A549 treated with AZD9567 at 1 μM for 4 hours (cell line): ENCODE measurements around the gene CYP1A1. TPM values are rescaled to one million over a fixed set of nuclear protein-coding genes. Genes with fewer than 3 reads are reported as not detected.

Source experiments
- total RNA-seq: library from RNA; stranded (reverse); fragments of 200-300 nt; extraction: Qiagen RNA extraction; gene quantifications from 5 replicates; pipeline ENCODE4 v1.2.3, GENCODE V29; 2022; ENCODE audit not compliant: insufficient read depth

Gene CYP1A1
- 1.2 to 3.9 TPM (median 1.7 TPM) in 5 replicates for total RNA-seq

GRCh38 chr15:74725225-74725774 is at the start of gene CYP1A1:
Gene CYP1A1 (minus strand): TSS chr15:74725528. CDS start chr15:74723097, 2,431 bp downstream.

GRCh38 chr15:74748322-74748946 is 23.1 kb upstream of the CYP1A1 start, which contains the start of gene CYP1A2:
Gene CYP1A2 (plus strand): TSS chr15:74748845. CDS start chr15:74749739, 894 bp downstream.

GRCh38 chr15:74695597-74696397 is 29.5 kb downstream of the CYP1A1 start, which contains the start of gene EDC3:
Gene EDC3 (minus strand): TSS chr15:74696024. CDS start chr15:74675124, 20,900 bp downstream.

Other genes starting within 250 kb of the CYP1A1 start
- gene ARID3B, start 184.3 kb downstream of the CYP1A1 start, total RNA-seq = 3.1 to 5.2 TPM (median 3.4 TPM) in 5 replicates
- 31.5 to 59.5 TPM (median 35.6 TPM) in 5 replicates for gene CLK3, start 109.7 kb downstream of the CYP1A1 start, total RNA-seq
- 18.9 to 23.7 TPM (median 20.1 TPM) in 5 replicates for gene EDC3, start 29.5 kb downstream of the CYP1A1 start, total RNA-seq
- gene CYP1A2, start 23.3 kb upstream of the CYP1A1 start, total RNA-seq = not detected in 5 replicates
- gene CSK, start 56.6 kb upstream of the CYP1A1 start, total RNA-seq = 60.3 to 69.4 TPM (median 64.0 TPM) in 5 replicates
- gene LMAN1L, start 87.3 kb upstream of the CYP1A1 start, total RNA-seq = not detected in 5 replicates
- gene CPLX3, start 101.1 kb upstream of the CYP1A1 start, total RNA-seq = 0.06 to 0.11 TPM (median 0.07 TPM) in 3 of 5 replicates, not detected in the others
- gene ULK3, start 117.6 kb upstream of the CYP1A1 start, total RNA-seq = 24.1 to 42.4 TPM (median 39.7 TPM) in 5 replicates
- gene SCAMP2, start 147.8 kb upstream of the CYP1A1 start, total RNA-seq = 58.6 to 75.9 TPM (median 70.9 TPM) in 5 replicates
- 24.8 to 33.8 TPM (median 31.8 TPM) in 5 replicates for gene MPI, start 164.5 kb upstream of the CYP1A1 start, total RNA-seq
- 32.8 to 41.8 TPM (median 38.4 TPM) in 5 replicates for gene FAM219B, start 181.3 kb upstream of the CYP1A1 start, total RNA-seq
- 549 to 606 TPM (median 573 TPM) in 5 replicates for gene COX5A, start 212.5 kb upstream of the CYP1A1 start, total RNA-seq
- 14.2 to 27.9 TPM (median 27.3 TPM) in 5 replicates for gene RPP25, start 231.2 kb upstream of the CYP1A1 start, total RNA-seq